H9 (cell line): Measurements from ENCODE around the gene TRABD2B. TPM values are rescaled to one million over a fixed set of nuclear protein-coding genes. Genes with fewer than 3 reads are reported as not detected.

ENCODE experiments used
- DNase-seq: peaks from one replicate; pipeline ENCODE4 v3.0.0-alpha.2; 2017
- H2AFZ ChIP-seq: one replicate; pipeline ENCODE4 v1.6.1; 2013; ENCODE audit warnings: mild to moderate bottlenecking, low read length, control low read depth, moderate library complexity
- H2AK5ac ChIP-seq: 2 replicates; pipeline ENCODE4 v1.6.1; 2013; ENCODE audit warnings: low read length, control low read depth, mixed read lengths; ENCODE audit not compliant: insufficient read length
- H2BK120ac ChIP-seq: one replicate; pipeline ENCODE4 v1.6.1; 2013; ENCODE audit warnings: low read depth, mild to moderate bottlenecking, low read length, control low read depth, inconsistent platforms; ENCODE audit not compliant: poor library complexity, severe bottlenecking
- H2BK12ac ChIP-seq: 2 replicates; pipeline ENCODE4 v1.6.1; 2013; ENCODE audit warnings: low read length, control low read depth, mixed read lengths, low read depth; ENCODE audit not compliant: insufficient read length
- H2BK15ac ChIP-seq: 2 replicates; pipeline ENCODE4 v1.6.1; 2013; ENCODE audit warnings: low read depth, low read length, control low read depth
- H2BK20ac ChIP-seq: one replicate; pipeline ENCODE4 v1.6.1; 2013; ENCODE audit warnings: low read depth, mild to moderate bottlenecking, low read length, control low read depth, inconsistent platforms; ENCODE audit not compliant: poor library complexity, severe bottlenecking
- H2BK5ac ChIP-seq: 2 replicates; pipeline ENCODE4 v1.6.1; 2013; ENCODE audit warnings: low read length, control low read depth, mixed read lengths; ENCODE audit not compliant: insufficient read length
- H3K14ac ChIP-seq: 2 replicates; pipeline ENCODE4 v1.6.1; 2013; ENCODE audit warnings: low read length, control low read depth; ENCODE audit not compliant: insufficient read depth
- H3K18ac ChIP-seq: 2 replicates; pipeline ENCODE4 v1.6.1; 2013; ENCODE audit warnings: low read depth, mild to moderate bottlenecking, mixed read lengths, low read length, control low read depth; ENCODE audit not compliant: insufficient read length
- H3K23ac ChIP-seq: 2 replicates; pipeline ENCODE4 v1.6.1; 2013; ENCODE audit warnings: low read length, control low read depth, mixed read lengths, low read depth; ENCODE audit not compliant: insufficient read length
- H3K23me2 ChIP-seq: 2 replicates; pipeline ENCODE4 v1.6.1; 2013; ENCODE audit warnings: low read depth, mild to moderate bottlenecking, mixed read lengths, low read length, control low read depth; ENCODE audit not compliant: insufficient read length, poor library complexity, severe bottlenecking
- H3K27ac ChIP-seq: 2 replicates; pipeline ENCODE4 v1.5.1; 2013; ENCODE audit warnings: low read length, control low read depth, mixed read lengths, low read depth; ENCODE audit not compliant: insufficient read length
- H3K27me3 ChIP-seq: 2 replicates; pipeline ENCODE4 v1.6.1; 2013; ENCODE audit warnings: low read length, control low read depth, inconsistent platforms; ENCODE audit not compliant: insufficient read depth
- H3K4ac ChIP-seq: 2 replicates; pipeline ENCODE4 v1.6.1; 2013; ENCODE audit warnings: low read depth, mild to moderate bottlenecking, control low read depth, inconsistent platforms, low read length, moderate library complexity
- H3K4me1 ChIP-seq: 2 replicates; pipeline ENCODE4 v1.6.1; 2013; ENCODE audit warnings: low read length, control low read depth, inconsistent platforms; ENCODE audit not compliant: insufficient read depth
- H3K4me2 ChIP-seq: 2 replicates; pipeline ENCODE4 v1.6.1; 2013; ENCODE audit warnings: low read length, control low read depth, mixed read lengths; ENCODE audit not compliant: insufficient read length, insufficient read depth
- H3K56ac ChIP-seq: 2 replicates; pipeline ENCODE4 v1.6.1; 2013; ENCODE audit warnings: low read depth, mild to moderate bottlenecking, mixed read lengths, low read length, control low read depth; ENCODE audit not compliant: insufficient read length
- H3K79me1 ChIP-seq: 2 replicates; pipeline ENCODE4 v1.6.1; 2013; ENCODE audit warnings: low read depth, mild to moderate bottlenecking, moderate library complexity, low read length, control low read depth, inconsistent platforms; ENCODE audit not compliant: insufficient read depth, poor library complexity, severe bottlenecking
- H3K79me2 ChIP-seq: 2 replicates; pipeline ENCODE4 v1.6.1; 2013; ENCODE audit warnings: low read length, control low read depth, inconsistent platforms; ENCODE audit not compliant: insufficient read depth
- H3K9ac ChIP-seq: 2 replicates; pipeline ENCODE4 v1.6.1; 2013; ENCODE audit warnings: low read length, control low read depth, mixed read lengths; ENCODE audit not compliant: insufficient read length; ENCODE audit errors: extremely low read depth
- H3K9me3 ChIP-seq: one replicate; pipeline ENCODE4 v1.6.1; 2013; ENCODE audit warnings: low read depth, low read length, inconsistent platforms; ENCODE audit not compliant: control insufficient read depth
- H3T11ph ChIP-seq: one replicate; pipeline ENCODE4 v1.6.1; 2013; ENCODE audit warnings: mild to moderate bottlenecking, low read length, control low read depth, inconsistent platforms
- H4K20me1 ChIP-seq: one replicate; pipeline ENCODE4 v1.6.1; 2013; ENCODE audit not compliant: control insufficient read depth, insufficient read length, insufficient read depth
- H4K5ac ChIP-seq: 2 replicates; pipeline ENCODE4 v1.6.1; 2013; ENCODE audit warnings: low read depth, mild to moderate bottlenecking, mixed read lengths, low read length, control low read depth; ENCODE audit not compliant: insufficient read length
- H4K8ac ChIP-seq: replicated peaks from 2 replicates; pipeline ENCODE4 v1.6.1; 2013; ENCODE audit warnings: low read length, control low read depth, mixed read lengths, low read depth; ENCODE audit not compliant: insufficient read length
- H4K91ac ChIP-seq: 2 replicates; pipeline ENCODE4 v1.6.1; 2013; ENCODE audit warnings: low read depth, mild to moderate bottlenecking, moderate library complexity, mixed read lengths, low read length, control low read depth; ENCODE audit not compliant: insufficient read length
- H3K27ac Mint-ChIP-seq, 3 experiments: 2 replicates in 2 of 3; 3 replicates in 1 of 3; pipeline ENCODE4 v1.8.0; 2020 to 2021; ENCODE audit warnings: mixed read lengths in 3 of 3, mild to moderate bottlenecking in 1 of 3, moderate library complexity in 1 of 3
- H3K27me3 Mint-ChIP-seq: 2 replicates; pipeline ENCODE4 v1.8.0; 2021; ENCODE audit warnings: low read depth, mild to moderate bottlenecking, moderate library complexity, mixed read lengths
- H3K36me3 Mint-ChIP-seq, 3 experiments: 2 replicates in 2 of 3; 3 replicates in 1 of 3; pipeline ENCODE4 v1.8.0; 2020 to 2021; ENCODE audit warnings: low read depth in 3 of 3, mixed read lengths in 3 of 3; ENCODE audit not compliant: insufficient read depth in 1 of 3
- H3K4me1 Mint-ChIP-seq, 2 experiments: 2 replicates each; pipeline ENCODE4 v1.8.0; 2020; ENCODE audit warnings: mixed read lengths in 2 of 2
- H3K4me3 Mint-ChIP-seq, 2 experiments: 2 replicates in 1 of 2; 3 replicates in 1 of 2; pipeline ENCODE4 v1.8.0; 2020 to 2021; ENCODE audit warnings: mild to moderate bottlenecking in 2 of 2, mixed read lengths in 2 of 2, moderate library complexity in 1 of 2
- H3K9me3 Mint-ChIP-seq, 2 experiments: 2 replicates in 1 of 2; 3 replicates in 1 of 2; pipeline ENCODE4 v1.8.0; 2020; ENCODE audit warnings: mild to moderate bottlenecking in 2 of 2, mixed read lengths in 2 of 2, moderate library complexity in 1 of 2
- CTCF ChIP-seq: fragments of 200-600 bp; sonication (generic); conservative IDR thresholded peaks from 3 replicates; pipeline ENCODE4 v1.8.0; 2021; ENCODE audit warnings: antibody characterized with exemption, mild to moderate bottlenecking
- WGBS: extraction: QIAGEN DNeasy Blood & Tissue Kit; methylation state at CpG from one replicate; pipeline ENCODE4 v1.1.7; 2013; ENCODE audit warnings: missing lambda C conversion rate, low lambda C conversion rate, mixed read lengths; ENCODE audit not compliant: insufficient read length; ENCODE audit errors: extremely low coverage; 5-methylcytosine and 5-hydroxymethylcytosine counted together
- total RNA-seq: library from RNA; stranded (reverse); gene quantifications from 2 replicates; pipeline ENCODE4 v1.2.1, GENCODE V29; 2021

TRABD2B gene
- total RNA-seq, 1 experiment from 2014 or later = 2.3 TPM

GRCh38 chr1:48023488-48023887 lies 26.3 kb upstream of the TRABD2B start:
- Histone ChIP-seq H2AFZ (no peak overlapping the region), H3K9me3 (no peaks in the 10 kb centered on the region), H4K20me1 (no peaks in the 10 kb centered on the region), H4K91ac (no peak overlapping the region), H2AK5ac (no peak overlapping the region), H3K23ac (no peak overlapping the region), H3K27me3 (no peaks in the 10 kb centered on the region), H3K27ac (no peak overlapping the region), H3K4ac (no peak overlapping the region), H3T11ph (no peak overlapping the region), H4K8ac (no peak overlapping the region), H3K18ac (no peak overlapping the region), H3K56ac (no peak overlapping the region), H3K14ac (no peak overlapping the region), H3K4me1 (peaks cover 4% of the 10 kb centered on the region; the same call in 1 of the 2 replicates), H2BK120ac (no peak overlapping the region), H3K4me2 (no peak overlapping the region), H2BK20ac (no peak overlapping the region), H2BK15ac (no peak overlapping the region), H2BK12ac (no peak overlapping the region), H2BK5ac (no peak overlapping the region), H3K79me2 (no peaks in the 10 kb centered on the region), H3K23me2 (no peaks in the 10 kb centered on the region), H3K79me1 (no peaks in the 10 kb centered on the region), H3K9ac (no peak overlapping the region), H4K5ac (no peak overlapping the region)
- peaks cover 36 to 47% of the 10 kb centered on the region in 2 experiments for H3K4me1 Mint-ChIP-seq
- H3K4me3 Mint-ChIP-seq = no peak overlapping the region
- peak; percentile 10 for DNase-seq
- H3K27me3 Mint-ChIP-seq = peaks cover 5% of the 10 kb centered on the region
- WGBS = no CpG with 5 or more reads among the region's 6 CpGs
- no peaks in the 10 kb centered on the region for H3K36me3 Mint-ChIP-seq
- H3K9me3 Mint-ChIP-seq = no peaks in the 10 kb centered on the region
- no peak for TF ChIP-seq CTCF
- H3K27ac Mint-ChIP-seq = peak overlapping the region in 1 of 3 experiments; percentile 85; a peak in 1 of 7 replicates
